ENCODE results near the gene TOR1AIP1.
"Not testable (repeated sequence)": the region's sequence is repeated elsewhere in the genome, so short reads cannot be mapped to it uniquely, and the experiment has no call there.

Gene TOR1AIP1

GRCh38 chr1:179938752-179939151, 56.7 kb downstream of the TOR1AIP1 start:
- DNase-seq (ENCODE audit: low spot score) = no peak

DNA sequence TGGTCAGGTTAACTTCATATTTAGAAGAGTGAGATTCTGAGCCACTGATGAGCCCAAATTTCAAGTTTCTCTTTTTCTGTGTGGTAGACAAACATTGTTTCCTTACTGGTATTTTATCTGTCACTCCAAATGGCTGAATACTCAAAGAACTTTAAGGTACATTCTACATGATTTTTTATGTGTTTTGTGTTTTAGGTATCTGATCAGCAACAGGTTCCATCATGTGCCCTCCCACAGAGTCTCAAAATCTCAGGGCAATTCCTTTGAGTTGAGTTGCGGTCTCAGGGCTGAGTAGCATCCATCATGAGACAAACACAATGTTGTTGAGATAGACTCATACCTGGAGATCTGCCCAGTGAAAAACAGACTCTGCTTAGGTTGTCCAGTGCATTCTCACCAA, 57.9 kb downstream of the TOR1AIP1 start:
- DNase-seq (ENCODE audit: low spot score) = no peak

DNA sequence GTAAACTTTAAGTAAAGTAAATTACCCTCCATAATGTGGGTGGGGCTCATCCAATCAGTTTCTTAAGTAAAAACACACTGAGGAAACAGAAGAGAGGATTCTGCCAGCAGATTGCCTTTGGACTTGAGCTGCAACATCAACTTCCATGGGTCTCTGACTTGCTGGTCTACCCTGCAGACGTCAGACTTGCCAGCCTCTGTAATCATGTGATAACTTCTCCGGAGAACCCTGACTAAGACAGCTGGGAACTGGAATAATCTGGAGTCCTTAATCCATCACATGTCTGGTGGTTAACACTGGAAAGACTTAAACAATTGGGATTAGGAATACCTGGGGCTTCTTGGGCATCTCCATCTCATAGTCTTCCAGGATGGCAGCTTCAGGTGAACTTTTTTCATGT, 59.4 kb downstream of the TOR1AIP1 start:
- DNase-seq (ENCODE audit: low spot score) = no peak

GRCh38 chr1:179950651-179951050, 68.6 kb downstream of the TOR1AIP1 start:
- no peak for DNase-seq (ENCODE audit: low spot score)

DNA sequence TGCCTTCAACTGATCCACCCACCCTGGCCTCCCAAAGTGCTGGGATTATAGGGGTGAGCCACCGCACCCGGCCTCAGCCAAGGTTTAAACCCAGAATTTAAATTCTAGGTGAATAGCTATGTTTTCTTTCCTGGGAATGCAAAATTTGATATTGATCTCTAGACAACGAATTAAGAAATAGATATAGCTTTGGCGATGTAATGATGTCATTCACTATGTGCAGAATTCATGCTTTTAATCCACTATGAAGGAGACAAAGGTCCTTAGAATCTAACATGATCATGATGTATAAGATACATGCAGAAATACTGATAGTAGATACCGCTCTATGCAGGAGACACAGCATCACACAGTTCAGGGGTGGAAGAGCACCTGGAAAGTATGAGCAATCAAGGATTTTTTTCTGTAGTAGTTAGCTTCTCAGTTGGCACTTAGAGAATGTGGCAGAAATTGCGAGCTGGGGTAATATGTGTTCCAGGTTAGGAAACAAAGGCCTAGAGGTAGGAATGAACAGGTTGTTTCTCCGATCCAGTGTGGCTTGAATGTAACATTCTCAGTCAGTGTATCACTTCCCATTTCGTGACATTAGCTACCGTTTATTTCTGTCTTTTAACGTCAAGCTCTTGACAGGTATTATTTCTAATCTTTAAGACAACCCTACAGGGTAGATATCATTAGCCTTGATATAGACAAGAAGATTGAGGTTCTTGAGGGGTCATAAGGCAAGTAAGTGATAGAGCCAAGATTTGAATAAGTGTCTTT, 69.5 kb downstream of the TOR1AIP1 start:
- DNase-seq (ENCODE audit: low spot score) = no peak

DNA sequence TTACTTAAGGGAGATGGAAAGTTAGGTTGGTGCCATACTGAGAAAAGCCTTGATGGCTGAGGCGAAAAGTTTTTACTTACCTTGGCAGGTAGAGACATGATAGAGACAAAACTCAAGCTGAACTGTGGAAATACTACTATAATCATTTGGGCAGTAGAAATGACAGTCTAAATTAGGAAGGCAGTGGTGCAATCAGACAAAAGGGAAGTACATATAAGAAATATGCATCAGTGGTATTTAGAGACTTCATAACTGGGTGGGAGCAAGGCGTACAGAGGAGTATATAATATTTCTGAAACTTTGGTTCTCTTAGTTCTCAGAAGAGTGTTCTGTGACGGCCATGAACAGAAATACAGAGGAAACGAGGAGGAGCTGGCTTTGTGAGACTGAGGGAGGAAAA, 70.1 kb downstream of the TOR1AIP1 start:
- no peak for DNase-seq (ENCODE audit: low spot score)

- peak; percentile 38 for DNase-seq (ENCODE audit: low spot score)
Measured at GRCh38 chr1:179953974-179954492, 71.9 kb downstream of the TOR1AIP1 start.

GRCh38 chr1:179954493-179955286, 72.6 kb downstream of the TOR1AIP1 start, which contains the start of gene CEP350:
CEP350 (plus strand) TSS chr1:179954810; CDS start chr1:179986182, 31,372 bp downstream.
- peak; percentile 99 for DNase-seq (ENCODE audit: low spot score)

GRCh38 chr1:179955287-179955680, 73.2 kb downstream of the TOR1AIP1 start:
- DNase-seq (ENCODE audit: low spot score) = peak; percentile 24

DNA sequence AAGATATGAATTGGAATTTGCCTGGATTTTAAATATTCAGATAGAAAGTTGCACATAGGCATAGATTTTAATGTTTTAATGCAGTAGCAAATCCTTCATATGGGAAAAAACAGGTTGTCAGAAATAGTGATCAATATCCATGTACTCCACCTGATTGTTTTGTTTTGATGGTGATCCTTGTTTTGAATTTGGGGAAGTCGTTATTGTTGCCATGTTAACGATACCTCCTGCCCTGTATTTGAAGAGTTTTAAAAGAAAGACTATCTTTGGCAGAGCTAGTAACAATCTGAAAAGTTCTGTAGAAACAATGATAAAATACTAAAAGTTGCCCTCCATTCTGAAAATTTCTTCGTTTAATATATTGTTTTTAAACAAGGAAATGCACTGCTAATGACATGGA, 73.6 kb downstream of the TOR1AIP1 start:
- no peak for DNase-seq (ENCODE audit: low spot score)

- no peak for DNase-seq (ENCODE audit: low spot score)
Measured at GRCh38 chr1:179958359-179958758, 76.3 kb downstream of the TOR1AIP1 start.

- DNase-seq (ENCODE audit: low spot score) = not testable (repeated sequence)
Measured at GRCh38 chr1:179962168-179962567, 80.1 kb downstream of the TOR1AIP1 start.

GRCh38 chr1:179966551-179966950, 84.5 kb downstream of the TOR1AIP1 start:
- no peak for DNase-seq (ENCODE audit: low spot score)

- no peak for DNase-seq (ENCODE audit: low spot score)
Measured at GRCh38 chr1:179968284-179968993, 86.4 kb downstream of the TOR1AIP1 start.

DNA sequence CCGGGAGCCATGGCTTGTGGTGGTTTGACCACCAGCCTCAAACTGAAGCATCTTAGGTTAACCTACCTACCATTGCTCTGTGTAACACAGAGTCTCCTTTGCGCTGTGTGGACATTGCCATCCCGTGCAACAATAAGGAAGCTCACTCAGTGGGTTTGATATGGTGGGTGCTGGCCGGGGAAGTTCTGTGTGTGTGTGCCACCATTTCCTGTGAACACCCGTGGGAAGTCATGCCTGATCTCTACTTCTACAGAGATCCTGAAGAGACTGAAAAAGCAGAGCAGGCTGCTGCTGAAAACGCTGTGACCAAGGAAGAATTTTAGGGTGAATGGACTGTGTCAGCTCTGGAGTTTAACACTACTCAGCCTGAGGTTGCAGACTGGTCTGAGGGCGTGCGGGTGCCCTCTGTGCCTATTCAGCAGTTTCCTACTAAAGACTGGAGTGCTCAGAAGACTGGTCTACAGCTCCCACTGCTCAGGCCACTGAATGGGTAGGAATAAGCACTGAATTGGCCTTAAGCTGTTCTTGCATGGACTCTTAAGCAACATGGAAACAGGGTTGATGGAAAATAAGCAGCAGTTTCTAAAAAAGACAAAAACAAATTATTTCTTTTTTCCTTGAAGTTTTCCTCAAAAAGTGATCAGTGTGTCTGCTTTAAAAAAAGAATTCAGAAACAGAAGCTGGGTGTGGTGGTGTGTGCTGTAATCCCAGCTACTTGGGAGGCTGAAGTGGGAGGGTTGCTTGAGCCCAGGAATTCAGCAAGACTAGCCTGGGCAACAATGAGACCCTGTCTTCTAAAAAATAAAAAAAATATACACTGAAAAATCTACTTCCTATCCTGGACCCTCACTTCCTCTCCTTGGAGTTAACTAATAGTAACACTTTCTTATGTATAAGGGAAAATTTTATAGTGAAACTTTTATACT, 87.2 kb downstream of the TOR1AIP1 start:
- no peak for DNase-seq (ENCODE audit: low spot score)

Measured in kidney capillary endothelial cell (primary cell).